LNCaP clone FGC (cell line): ENCODE data around the gene NRXN3.

Experiments
- DNase-seq: peaks from one replicate; pipeline ENCODE4 v3.0.0-alpha.2; 2011; ENCODE audit warnings: low read depth
- H3K4me3 ChIP-seq: 2 replicates; pipeline ENCODE4 v1.5.1; 2011; ENCODE audit warnings: mild to moderate bottlenecking, low read depth, low read length, control low read depth
- TF ChIP-seq, protein P1 (sequence below): IDR thresholded peaks from 2 replicates; pipeline ENCODE4 v1.5.1; 2012; ENCODE audit warnings: mild to moderate bottlenecking; ENCODE audit not compliant: control insufficient read depth, insufficient read depth; ENCODE audit errors: extremely low read depth

Gene NRXN3

DNA sequence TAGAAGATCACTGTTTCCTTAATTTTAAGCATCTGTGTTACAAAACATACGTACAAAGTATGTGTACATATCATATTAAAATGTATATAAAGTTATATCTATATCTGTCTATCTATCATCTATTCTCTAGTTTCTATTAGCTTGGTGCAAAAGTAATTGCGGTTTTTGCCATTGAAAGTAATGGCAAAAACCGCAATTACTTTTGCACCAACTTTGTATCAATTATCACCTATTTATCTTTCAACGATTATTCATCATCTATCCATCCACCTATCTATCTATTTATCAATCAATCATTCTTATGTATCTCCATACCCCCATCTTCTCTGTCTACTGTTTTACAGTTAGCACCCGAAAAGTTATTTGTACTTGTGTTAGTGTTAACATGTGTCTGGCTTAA, 447.6 kb downstream of the NRXN3 start:
- DNase-seq: no peak
- TF ChIP-seq, protein P1, sequence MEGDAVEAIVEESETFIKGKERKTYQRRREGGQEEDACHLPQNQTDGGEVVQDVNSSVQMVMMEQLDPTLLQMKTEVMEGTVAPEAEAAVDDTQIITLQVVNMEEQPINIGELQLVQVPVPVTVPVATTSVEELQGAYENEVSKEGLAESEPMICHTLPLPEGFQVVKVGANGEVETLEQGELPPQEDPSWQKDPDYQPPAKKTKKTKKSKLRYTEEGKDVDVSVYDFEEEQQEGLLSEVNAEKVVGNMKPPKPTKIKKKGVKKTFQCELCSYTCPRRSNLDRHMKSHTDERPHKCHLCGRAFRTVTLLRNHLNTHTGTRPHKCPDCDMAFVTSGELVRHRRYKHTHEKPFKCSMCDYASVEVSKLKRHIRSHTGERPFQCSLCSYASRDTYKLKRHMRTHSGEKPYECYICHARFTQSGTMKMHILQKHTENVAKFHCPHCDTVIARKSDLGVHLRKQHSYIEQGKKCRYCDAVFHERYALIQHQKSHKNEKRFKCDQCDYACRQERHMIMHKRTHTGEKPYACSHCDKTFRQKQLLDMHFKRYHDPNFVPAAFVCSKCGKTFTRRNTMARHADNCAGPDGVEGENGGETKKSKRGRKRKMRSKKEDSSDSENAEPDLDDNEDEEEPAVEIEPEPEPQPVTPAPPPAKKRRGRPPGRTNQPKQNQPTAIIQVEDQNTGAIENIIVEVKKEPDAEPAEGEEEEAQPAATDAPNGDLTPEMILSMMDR: no peak
- no peak overlapping the region for H3K4me3 ChIP-seq

DNA sequence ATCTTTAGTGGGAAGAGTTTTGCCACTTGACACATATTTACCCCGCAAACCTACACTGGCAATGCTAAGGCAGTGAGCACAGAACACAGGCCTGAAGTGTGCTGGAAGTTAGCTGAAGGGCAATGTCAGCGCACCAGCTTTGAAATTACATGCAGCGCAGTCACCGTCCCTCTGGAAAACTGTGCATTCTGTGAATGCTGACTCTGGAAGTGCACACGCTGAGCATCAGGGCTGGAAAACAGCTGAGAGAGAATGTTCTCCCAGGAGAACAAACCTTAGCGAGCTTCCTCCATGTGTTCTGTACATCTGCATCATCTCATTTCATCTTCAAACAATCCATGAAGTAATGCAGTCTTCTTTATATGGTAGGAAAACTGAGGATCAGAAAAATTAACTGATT, 448.2 kb downstream of the NRXN3 start:
- no peak for DNase-seq
- TF ChIP-seq, protein P1: no peak
- H3K4me3 ChIP-seq: no peak overlapping the region

DNA sequence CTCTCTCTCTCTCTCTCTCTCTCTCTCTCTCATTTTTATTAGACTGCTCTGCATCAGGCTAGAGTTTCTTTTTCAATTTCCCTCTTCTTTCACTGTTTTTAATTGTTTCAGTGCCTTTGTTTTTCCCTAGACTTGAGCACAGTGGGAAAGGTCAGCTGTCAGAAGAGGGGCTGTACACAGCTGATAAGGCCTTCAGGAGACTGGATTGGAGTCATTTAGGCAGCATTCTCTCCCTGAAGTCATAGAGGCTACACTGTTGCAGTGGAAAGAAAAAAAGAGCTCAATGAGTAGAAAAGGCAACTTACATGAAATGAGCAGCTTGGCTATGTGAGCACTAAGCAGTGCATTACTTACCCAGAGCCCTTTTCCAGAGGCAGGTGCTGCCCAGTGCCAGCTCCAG, 456.9 kb downstream of the NRXN3 start:
- H3K4me3 ChIP-seq: no peak overlapping the region
- TF ChIP-seq, protein P1: no peak
- no peak for DNase-seq

DNA sequence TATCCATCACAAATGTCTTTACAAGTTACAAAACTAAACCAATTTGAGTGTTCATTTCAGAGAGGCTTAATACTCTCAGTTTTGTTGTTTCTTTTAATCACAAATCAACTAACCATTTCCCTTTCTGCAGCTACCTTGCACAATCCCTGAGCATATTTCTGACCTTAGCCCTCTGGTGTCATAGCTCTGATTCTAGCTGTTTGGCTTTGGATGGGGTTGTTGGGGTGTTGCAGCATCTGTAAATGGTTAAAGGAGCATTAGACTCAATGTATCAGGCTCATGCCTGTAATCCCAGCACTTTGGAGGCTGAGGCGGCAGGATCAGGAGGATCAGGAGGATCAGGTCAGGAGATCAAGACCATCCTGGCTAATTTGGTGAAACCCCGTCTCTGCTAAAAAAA, 461.4 kb downstream of the NRXN3 start:
- TF ChIP-seq, protein P1: no peak
- H3K4me3 ChIP-seq: no peak overlapping the region
- DNase-seq: no peak

DNA sequence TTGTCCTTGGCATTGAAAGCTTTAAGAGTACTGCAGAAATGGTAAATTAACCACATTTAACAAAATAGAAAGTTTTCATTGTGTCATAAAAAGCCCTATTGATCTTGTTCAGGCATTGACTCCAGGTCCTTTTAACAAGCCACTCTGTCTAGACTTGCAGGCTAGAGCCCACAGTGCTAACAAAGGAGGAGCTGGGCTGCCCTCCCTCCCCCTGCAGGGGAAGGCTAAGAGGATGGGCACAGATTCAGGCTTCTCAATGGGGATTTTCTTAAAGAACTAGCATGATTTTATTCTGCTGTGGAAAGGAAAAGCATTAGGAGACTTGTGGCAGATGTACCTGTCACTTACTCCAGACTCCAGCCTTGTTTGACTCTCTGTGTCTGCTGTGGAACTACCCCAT, 463.6 kb downstream of the NRXN3 start:
- no peak for DNase-seq
- H3K4me3 ChIP-seq: no peak overlapping the region
- TF ChIP-seq, protein P1: no peak

DNA sequence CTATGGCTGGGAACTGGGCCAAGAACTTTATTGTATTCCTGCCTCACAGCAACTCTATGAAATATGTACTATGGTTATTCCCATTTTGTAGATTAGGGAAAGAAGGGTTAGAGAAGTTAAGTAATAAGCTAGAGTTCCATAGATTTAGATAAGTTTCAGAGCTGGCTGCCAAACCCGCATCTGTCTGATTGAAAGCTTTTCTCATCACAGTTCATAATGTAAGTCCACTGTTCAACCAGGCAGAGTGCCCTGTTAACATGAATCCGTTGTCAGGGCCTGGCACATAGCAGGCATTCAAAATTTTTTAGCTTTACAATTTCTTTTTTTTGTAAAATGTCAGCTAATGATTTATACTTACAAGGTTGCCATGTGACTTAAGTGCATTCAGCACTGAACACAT, 467.3 kb downstream of the NRXN3 start:
- no peak for DNase-seq
- TF ChIP-seq, protein P1: no peak
- no peak overlapping the region for H3K4me3 ChIP-seq

DNA sequence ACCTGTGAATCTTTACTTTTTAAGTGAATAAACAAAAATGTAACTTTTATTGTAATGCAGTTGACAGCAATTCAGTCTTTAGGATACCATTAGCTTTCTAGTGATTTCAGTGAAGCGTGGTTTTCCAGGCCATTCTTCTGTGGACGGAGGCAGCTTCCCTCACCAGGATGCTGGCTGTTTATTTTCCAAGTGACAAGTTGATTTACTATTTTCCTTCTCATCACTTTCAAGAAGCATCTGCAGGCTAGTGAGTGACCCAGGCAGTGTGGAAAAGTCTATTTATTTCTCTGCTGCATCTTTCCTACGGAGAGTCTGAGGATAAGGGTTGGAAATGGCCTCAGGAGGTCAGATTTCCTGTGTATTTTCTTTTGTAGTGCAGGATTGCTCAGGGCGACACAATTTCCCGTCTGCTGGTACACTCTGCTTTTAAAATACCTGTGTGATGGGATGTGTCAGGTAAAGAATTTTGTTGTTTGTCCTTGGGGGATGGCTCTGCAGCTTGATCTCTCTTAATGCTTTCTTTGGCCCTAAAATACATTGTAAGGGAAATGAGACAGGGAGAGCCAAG, 467.8 kb downstream of the NRXN3 start:
- no peak overlapping the region for H3K4me3 ChIP-seq
- DNase-seq: no peak
- TF ChIP-seq, protein P1: no peak
